Epithelial cell of esophagus (primary cell): ENCODE results near the gene KIF26A.
A peak's percentile ranks its signal among the peaks of the same experiment; 100 is the strongest.

Source experiments
- DNase-seq: peaks from one replicate; pipeline ENCODE4 v3.0.0; 2010; ENCODE audit warnings: low read depth
- H3K4me3 ChIP-seq: 2 replicates; pipeline ENCODE4 v1.5.1; 2011; ENCODE audit warnings: mild to moderate bottlenecking, low read length, control low read depth
- CTCF ChIP-seq: IDR thresholded peaks from 2 replicates; pipeline ENCODE4 v1.5.1; 2011; ENCODE audit warnings: low read depth, mild to moderate bottlenecking, low read length, control low read depth, inconsistent platforms; ENCODE audit not compliant: insufficient read depth; ENCODE audit errors: missing control alignments

KIF26A gene

DNA sequence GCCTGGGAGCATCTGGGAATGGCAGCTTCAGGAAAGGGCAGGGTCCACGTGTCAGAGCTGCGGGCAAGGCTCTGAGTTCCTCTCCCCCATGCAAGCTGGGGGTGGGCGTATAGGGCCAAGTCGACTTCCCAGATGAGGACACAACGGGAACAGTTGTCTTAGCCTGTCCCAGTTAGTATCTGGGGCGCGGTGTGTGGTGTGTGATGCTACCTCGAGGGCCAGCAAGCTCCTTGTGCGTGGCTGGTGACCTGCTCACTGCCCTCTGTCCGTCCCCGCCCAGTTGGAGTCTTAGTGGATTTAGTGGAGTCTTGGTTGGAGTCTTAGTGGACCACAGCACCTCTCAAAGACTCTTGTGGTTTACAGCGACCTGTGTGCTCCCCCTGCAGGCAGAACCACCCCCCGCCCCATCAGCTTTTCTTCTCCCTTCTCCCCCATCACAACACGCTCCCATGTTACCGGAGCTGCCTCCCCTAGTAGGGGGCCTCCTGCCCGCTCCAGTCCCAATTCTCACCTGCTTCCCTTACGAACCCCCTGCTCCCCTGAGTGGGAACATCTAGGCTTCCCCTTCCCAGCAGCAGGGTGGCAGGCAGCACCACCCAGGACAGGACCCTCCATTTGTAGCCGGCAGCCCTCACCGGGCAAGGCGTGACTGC is 44.2 kb upstream of the KIF26A start:
- DNase-seq = no peak

GRCh38 chr14:104094709-104095425 is 43.5 kb upstream of the KIF26A start:
- H3K4me3 ChIP-seq = no peak overlapping the region
- TF ChIP-seq CTCF = peak; percentile 79
- DNase-seq = peak; percentile 49

More for the DNA sequence above, 44.2 kb upstream of the KIF26A start:
- no peak overlapping the region for H3K4me3 ChIP-seq
- no peak for TF ChIP-seq CTCF

DNA sequence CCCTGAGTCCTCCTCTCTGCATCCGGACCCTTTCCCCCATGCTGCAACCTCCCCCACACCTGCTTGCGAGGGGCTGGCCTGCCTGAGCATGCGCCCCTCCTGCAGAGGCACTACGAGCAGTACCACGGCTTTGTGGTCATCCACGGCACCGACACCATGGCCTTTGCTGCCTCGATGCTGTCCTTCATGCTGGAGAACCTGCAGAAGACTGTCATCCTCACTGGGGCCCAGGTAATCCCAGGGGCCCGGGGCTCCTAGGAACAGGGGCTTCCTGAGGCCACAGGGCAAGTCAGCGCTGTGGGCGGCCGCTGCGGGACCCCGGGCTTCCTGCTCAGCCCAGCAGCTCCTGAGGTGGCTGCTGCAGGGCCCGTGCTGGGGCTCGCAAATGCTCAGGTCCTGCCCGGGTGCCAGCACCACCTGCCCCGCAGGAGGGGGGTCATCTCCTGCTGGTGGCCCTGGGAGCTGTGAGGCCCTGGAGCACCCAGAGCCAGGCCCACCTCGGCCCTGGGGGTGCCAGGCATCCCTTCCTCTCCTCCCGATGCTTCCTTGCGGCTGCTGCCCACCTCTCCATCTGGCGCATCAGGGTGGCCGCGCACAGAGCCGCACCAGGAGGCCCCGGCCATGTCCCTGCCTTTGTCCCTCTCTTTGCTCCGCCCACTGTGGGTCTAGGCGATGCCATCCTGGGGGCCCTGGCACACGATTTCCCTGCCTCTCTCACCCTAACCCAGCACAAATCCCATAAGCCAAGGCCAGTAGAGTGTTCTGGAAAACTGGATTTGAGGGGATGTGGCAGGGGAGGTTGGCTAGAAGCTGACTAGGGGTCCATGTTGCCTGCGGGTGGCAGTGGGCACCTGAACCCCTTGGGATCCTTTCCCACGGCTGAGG is 42.7 kb upstream of the KIF26A start:
- DNase-seq = no peak
- H3K4me3 ChIP-seq = no peak overlapping the region
- TF ChIP-seq CTCF = no peak

DNA sequence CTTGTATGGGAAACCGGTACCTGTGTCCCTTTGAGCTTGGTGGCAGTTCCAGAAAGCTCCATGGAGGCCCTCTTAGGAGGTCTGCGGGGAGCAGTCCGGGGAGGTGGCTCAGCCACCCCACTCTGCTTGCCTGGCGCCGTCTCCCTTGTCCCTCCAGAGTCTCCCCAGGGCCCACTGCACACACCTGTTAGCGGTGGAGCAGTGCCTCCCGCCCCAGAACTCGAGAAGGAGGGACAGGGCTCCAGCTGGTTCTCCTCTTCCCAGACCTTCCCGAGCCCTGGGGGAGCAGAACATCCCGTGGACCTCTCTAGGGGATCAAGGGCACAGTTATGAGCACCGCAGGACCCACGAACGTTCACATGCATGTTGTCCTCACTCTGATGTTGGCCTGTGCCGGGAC is 42.1 kb upstream of the KIF26A start:
- no peak overlapping the region for H3K4me3 ChIP-seq
- no peak for TF ChIP-seq CTCF
- no peak for DNase-seq

- H3K4me3 ChIP-seq = no peak overlapping the region
- TF ChIP-seq CTCF = peak; percentile 23
- no peak for DNase-seq
Measured at GRCh38 chr14:104096751-104097700, 41.4 kb upstream of the KIF26A start.
